GM12801 (cell line): ENCODE measurements around the gene RABGAP1L.

ENCODE experiments used
- CTCF ChIP-seq: IDR thresholded peaks from one replicate; pipeline ENCODE4 v1.5.1; 2011; ENCODE audit warnings: control low read depth; ENCODE audit not compliant: insufficient read length; ENCODE audit errors: extremely low read depth

The RABGAP1L gene

GRCh38 chr1:175024773-175025172 lies 865.5 kb downstream of the RABGAP1L start:
- TF ChIP-seq CTCF = no peak

GRCh38 chr1:175033953-175034352 lies 874.6 kb downstream of the RABGAP1L start:
- TF ChIP-seq CTCF = no peak

GRCh38 chr1:175034775-175035174 lies 875.5 kb downstream of the RABGAP1L start:
- no peak for TF ChIP-seq CTCF

GRCh38 chr1:175035865-175036264 lies 876.5 kb downstream of the RABGAP1L start:
- no peak for TF ChIP-seq CTCF

- TF ChIP-seq CTCF = no peak
These were observed 877.2 kb downstream of the RABGAP1L start for GRCh38 chr1:175036476-175036875.

GRCh38 chr1:175037416-175037815 lies 878.1 kb downstream of the RABGAP1L start:
- no peak for TF ChIP-seq CTCF

GRCh38 chr1:175040324-175040879 lies 881.1 kb downstream of the RABGAP1L start:
- TF ChIP-seq CTCF = no peak

GRCh38 chr1:175042650-175043049 lies 883.3 kb downstream of the RABGAP1L start:
- no peak for TF ChIP-seq CTCF
